MG63 (cell line): Measurements from ENCODE around the gene HLA-DOA. TPM values are rescaled to one million over a fixed set of nuclear protein-coding genes. Genes with fewer than 3 reads are reported as not detected.

Experiments used
- DNase-seq: peaks from one replicate; pipeline ENCODE4 v3.0.0-alpha.2; 2020
- H3K27me3 ChIP-seq: fragments of 250-450 bp; sonication (Bioruptor Pico); 2 replicates; pipeline ENCODE4 v1.5.1; 2020; ENCODE audit warnings: mild to moderate bottlenecking, moderate library complexity
- H3K36me3 ChIP-seq: fragments of 250-450 bp; sonication (Bioruptor Pico); 2 replicates; pipeline ENCODE4 v1.5.1; 2020; ENCODE audit warnings: mild to moderate bottlenecking, moderate library complexity
- H3K4me3 ChIP-seq: fragments of 250-450 bp; sonication (Bioruptor Pico); 2 replicates; pipeline ENCODE4 v1.5.1; 2020; ENCODE audit warnings: mild to moderate bottlenecking, moderate library complexity
- H3K9me3 ChIP-seq: fragments of 250-450 bp; sonication (Bioruptor Pico); 2 replicates; pipeline ENCODE4 v1.5.1; 2020; ENCODE audit warnings: mild to moderate bottlenecking, moderate library complexity
- total RNA-seq: library from RNA; depleted of rRNA; stranded (reverse); fragments of >200 nt; shearing (Covaris generic); gene quantifications from 2 replicates; pipeline ENCODE4 v1.2.3, GENCODE V29; 2014; ENCODE audit warnings: low replicate concordance

The HLA-DOA gene
- total RNA-seq, 1 experiment from 2014 or later = not detected

DNA sequence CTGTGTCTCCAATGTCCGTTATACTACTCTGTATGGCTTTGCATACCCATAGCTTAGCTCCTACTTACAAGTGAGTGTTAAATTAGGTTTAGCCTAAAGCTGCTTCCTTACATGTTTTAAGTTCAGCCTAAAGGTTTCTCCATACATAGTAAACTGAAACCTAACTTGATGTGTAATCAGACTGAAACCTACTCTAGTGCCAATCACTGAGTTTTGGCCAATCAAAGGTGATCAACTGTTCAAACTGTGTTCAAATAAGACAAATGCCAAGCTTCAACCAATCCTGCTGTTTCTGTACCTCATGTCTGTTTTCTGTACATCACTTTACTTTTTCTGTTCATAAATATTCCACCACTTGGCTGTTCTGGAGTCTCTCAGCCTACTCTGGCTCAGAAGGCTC is 20.0 kb downstream of the HLA-DOA start:
- Histone ChIP-seq H3K36me3 (peaks cover 2% of the 10 kb centered on the region; the same call in 1 of the 2 replicates), H3K4me3 (no peak overlapping the region), H3K27me3 (no peaks in the 10 kb centered on the region), H3K9me3 (peaks cover 2% of the 10 kb centered on the region; the same call in 1 of the 2 replicates)
- no peak for DNase-seq

GRCh38 chr6:32984622-32985389 is 24.6 kb downstream of the HLA-DOA start:
- Histone ChIP-seq H3K4me3 (no peak overlapping the region), H3K27me3 (no peaks in the 10 kb centered on the region), H3K9me3 (no peaks in the 10 kb centered on the region), H3K36me3 (peaks cover 47% of the 10 kb centered on the region)
- DNase-seq = peak; percentile 96

DNA sequence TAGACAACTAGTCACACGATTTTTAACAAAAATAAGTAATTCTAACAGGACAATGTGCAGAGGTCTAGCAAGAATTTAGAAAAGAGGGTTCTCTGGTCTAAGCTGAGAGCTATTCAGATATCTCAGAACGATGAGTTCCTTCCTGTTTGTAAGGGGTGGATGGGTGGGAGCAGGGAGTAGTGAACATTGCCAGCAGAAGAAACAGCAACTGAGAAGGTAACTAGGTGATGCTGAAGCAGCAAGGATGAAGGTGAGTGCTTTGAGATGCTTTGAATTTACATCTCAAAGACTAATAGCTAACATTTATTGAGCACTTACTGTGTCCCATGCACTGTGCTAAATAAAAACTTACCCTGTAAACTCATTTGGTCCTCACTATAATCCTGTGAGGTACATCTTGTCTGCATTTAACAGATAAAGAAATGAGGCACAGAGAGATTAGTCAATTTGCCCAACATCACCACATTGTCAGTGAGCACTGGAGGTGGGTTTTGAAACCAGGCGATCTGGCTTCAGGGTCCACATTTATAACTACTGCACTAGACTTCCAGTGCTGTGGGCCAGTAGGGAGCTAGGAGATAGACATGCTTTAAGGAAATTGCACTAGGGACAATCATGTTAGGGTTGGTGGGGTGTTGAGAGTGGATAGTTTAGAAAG is 25.3 kb downstream of the HLA-DOA start:
- Histone ChIP-seq H3K4me3 (no peak overlapping the region), H3K27me3 (no peaks in the 10 kb centered on the region), H3K9me3 (no peaks in the 10 kb centered on the region), H3K36me3 (peaks cover 54% of the 10 kb centered on the region)
- no peak for DNase-seq

DNA sequence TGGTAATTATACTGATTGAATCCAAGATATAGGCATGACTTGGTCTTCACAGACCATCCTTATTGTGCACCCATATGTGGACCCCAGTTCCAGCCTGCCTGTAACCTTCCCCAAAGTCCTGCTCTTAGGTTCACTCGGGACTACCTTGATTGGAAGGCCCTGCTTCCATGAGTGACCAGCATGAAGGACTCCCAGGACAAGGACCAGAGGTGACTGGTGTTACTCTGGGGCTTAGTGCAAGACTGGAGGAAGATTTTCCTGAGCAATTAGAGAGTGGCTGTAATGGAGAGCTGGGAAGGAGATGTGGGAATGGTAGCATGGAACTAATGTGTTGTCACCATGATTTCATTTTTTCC is 25.9 kb downstream of the HLA-DOA start:
- no peaks in the 10 kb centered on the region for H3K27me3 ChIP-seq
- peaks cover 60% of the 10 kb centered on the region for H3K36me3 ChIP-seq
- H3K4me3 ChIP-seq = no peak overlapping the region
- no peaks in the 10 kb centered on the region for H3K9me3 ChIP-seq
- DNase-seq = no peak

GRCh38 chr6:32982702-32983492 is 26.5 kb downstream of the HLA-DOA start:
- no peak for DNase-seq
- H3K9me3 ChIP-seq = no peaks in the 10 kb centered on the region
- peaks cover 66% of the 10 kb centered on the region for H3K36me3 ChIP-seq
- no peak overlapping the region for H3K4me3 ChIP-seq
- no peaks in the 10 kb centered on the region for H3K27me3 ChIP-seq

DNA sequence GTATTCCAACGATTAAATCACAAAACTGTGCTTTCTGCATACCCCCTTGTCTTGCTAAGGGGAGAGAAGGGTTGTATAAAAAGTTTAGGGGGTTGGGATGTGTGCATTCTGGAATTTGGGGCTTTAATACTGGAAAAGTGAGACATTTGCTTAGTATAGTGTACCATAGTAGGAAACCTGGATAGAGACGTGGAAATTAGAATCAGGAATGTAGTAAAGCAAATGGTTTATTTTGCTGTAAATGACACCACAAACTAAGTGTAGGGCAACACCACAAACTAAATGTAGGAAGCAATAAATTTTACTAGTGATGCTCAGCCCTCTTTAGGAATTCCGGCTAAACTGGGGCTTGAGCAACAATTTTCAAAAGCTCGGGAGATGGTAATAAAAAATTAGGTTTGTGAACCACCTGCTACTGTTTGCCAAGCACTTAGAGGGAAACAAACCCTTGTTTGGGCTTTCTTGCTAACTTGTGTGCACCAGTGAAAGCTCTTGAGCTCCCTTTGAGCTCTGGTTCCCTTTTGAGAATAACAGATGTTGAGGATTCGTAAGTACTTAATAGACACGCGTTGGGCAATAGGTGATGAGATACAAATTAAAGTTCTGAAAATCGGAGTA is 27.2 kb downstream of the HLA-DOA start:
- H3K9me3 ChIP-seq = no peaks in the 10 kb centered on the region
- H3K4me3 ChIP-seq = no peak overlapping the region
- H3K36me3 ChIP-seq = peaks cover 73% of the 10 kb centered on the region
- no peaks in the 10 kb centered on the region for H3K27me3 ChIP-seq
- DNase-seq = no peak

DNA sequence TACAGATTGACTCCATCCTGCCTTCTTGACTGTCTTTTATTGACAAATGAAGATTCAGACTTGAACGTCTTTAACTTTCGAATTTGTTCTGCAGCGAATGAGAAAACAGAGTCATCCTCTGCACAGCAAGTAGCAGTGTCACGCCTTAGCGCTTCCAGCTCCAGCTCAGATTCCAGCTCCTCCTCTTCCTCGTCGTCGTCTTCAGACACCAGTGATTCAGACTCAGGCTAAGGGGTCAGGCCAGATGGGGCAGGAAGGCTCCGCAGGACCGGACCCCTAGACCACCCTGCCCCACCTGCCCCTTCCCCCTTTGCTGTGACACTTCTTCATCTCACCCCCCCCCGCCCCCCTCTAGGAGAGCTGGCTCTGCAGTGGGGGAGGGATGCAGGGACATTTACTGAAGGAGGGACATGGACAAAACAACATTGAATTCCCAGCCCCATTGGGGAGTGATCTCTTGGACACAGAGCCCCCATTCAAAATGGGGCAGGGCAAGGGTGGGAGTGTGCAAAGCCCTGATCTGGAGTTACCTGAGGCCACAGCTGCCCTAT is 28.8 kb downstream of the HLA-DOA start:
- Histone ChIP-seq H3K27me3 (no peaks in the 10 kb centered on the region), H3K9me3 (no peaks in the 10 kb centered on the region), H3K4me3 (no peak overlapping the region), H3K36me3 (peaks cover 89% of the 10 kb centered on the region)
- DNase-seq = no peak

DNA sequence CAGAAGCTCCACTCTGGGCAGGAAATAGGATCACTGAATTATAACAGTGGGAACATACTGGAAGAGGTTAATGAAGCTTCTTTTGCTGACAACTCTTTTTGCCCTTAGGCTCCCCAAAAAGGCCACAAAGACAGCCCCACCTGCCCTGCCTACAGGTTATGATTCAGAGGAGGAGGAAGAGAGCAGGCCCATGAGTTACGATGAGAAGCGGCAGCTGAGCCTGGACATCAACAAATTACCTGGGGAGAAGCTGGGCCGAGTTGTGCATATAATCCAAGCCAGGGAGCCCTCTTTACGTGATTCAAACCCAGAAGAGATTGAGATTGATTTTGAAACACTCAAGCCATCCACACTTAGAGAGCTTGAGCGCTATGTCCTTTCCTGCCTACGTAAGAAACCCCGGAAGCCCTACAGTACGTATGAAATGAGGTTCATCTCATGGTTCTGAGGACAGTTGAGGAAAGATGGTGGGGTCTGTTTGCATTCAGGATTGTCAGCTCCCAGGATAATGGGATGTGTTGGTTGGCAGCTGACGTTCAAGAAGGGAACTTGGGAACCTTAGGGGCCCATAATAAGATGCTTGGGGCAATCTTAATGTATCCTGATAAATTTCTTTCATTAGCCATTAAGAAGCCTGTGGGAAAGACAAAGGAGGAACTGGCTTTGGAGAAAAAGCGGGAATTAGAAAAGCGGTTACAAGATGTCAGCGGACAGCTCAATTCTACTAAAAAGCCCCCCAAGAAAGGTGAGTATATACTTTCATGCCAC is 29.5 kb downstream of the HLA-DOA start:
- H3K36me3 ChIP-seq = peaks cover 96% of the 10 kb centered on the region
- no peak for DNase-seq
- H3K4me3 ChIP-seq = no peak overlapping the region
- H3K27me3 ChIP-seq = no peaks in the 10 kb centered on the region
- no peaks in the 10 kb centered on the region for H3K9me3 ChIP-seq

DNA sequence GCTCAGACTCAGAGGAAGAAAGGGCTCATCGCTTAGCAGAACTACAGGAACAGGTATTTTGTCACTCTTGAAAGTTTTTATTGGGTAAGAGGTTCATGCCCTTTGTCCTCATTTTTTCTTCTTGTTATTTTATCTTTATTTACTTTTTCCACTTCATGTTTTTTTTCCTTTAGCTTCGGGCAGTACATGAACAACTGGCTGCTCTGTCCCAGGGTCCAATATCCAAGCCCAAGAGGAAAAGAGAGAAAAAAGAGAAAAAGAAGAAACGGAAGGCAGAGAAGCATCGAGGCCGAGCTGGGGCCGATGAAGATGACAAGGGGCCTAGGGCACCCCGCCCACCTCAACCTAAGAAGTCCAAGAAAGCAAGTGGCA is 31.5 kb downstream of the HLA-DOA start:
- no peak for DNase-seq
- peaks cover 100% of the 10 kb centered on the region for H3K36me3 ChIP-seq
- no peaks in the 10 kb centered on the region for H3K9me3 ChIP-seq
- H3K27me3 ChIP-seq = no peaks in the 10 kb centered on the region
- H3K4me3 ChIP-seq = no peak overlapping the region

GRCh38 chr6:32977272-32977952 is 32.0 kb downstream of the HLA-DOA start:
- no peaks in the 10 kb centered on the region for H3K9me3 ChIP-seq
- no peak overlapping the region for H3K4me3 ChIP-seq
- H3K27me3 ChIP-seq = no peaks in the 10 kb centered on the region
- no peak for DNase-seq
- H3K36me3 ChIP-seq = peaks cover 100% of the 10 kb centered on the region

GRCh38 chr6:32976334-32977069 is 32.9 kb downstream of the HLA-DOA start:
- Histone ChIP-seq H3K4me3 (no peak overlapping the region), H3K27me3 (no peaks in the 10 kb centered on the region), H3K36me3 (peaks cover 95% of the 10 kb centered on the region), H3K9me3 (no peaks in the 10 kb centered on the region)
- no peak for DNase-seq

- H3K27me3 ChIP-seq = no peaks in the 10 kb centered on the region
- no peak for DNase-seq
- peaks cover 93% of the 10 kb centered on the region for H3K36me3 ChIP-seq
- peak overlapping the region; percentile 80 for H3K4me3 ChIP-seq
- H3K9me3 ChIP-seq = no peaks in the 10 kb centered on the region
These were observed 33.5 kb downstream of the HLA-DOA start for GRCh38 chr6:32975886-32976285.

DNA sequence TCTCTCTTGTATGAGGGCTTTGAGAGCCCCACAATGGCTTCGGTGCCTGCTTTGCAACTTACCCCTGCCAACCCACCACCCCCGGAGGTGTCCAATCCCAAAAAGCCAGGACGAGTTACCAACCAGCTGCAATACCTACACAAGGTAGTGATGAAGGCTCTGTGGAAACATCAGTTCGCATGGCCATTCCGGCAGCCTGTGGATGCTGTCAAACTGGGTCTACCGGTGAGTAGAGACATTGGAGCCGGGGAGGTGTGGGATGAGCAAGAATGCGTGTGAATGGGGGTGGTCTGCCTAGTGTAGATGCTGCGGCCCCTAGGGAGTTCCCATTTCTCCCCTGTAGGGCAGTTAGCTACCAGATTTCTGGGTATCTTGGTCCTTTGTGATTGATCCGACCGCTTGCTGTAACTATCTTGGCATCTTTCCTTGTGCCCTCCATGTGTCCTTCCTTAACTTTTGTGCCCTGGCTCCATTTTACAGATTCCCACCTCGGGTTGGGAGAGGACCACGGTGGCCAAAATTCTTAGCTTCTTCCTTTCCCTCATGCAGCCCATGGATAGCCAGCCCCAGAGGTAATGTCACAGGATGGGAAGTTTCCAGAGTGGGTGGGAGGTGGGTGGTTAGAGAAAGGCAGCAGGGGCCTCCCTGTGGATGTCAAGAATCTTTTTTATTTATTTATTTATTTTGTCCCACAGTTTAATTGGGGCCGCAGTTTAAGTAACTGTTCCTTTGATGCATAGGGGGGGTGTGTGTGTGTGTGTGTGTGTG is 34.7 kb downstream of the HLA-DOA start:
- peak overlapping the region; percentile 80 for H3K4me3 ChIP-seq
- H3K36me3 ChIP-seq = peaks cover 91% of the 10 kb centered on the region
- H3K9me3 ChIP-seq = no peaks in the 10 kb centered on the region
- no peak for DNase-seq
- H3K27me3 ChIP-seq = no peaks in the 10 kb centered on the region

GRCh38 chr6:32974016-32974333 is 35.4 kb downstream of the HLA-DOA start:
- DNase-seq = peak; percentile 52
- Histone ChIP-seq H3K27me3 (no peaks in the 10 kb centered on the region), H3K36me3 (peaks cover 90% of the 10 kb centered on the region), H3K9me3 (no peaks in the 10 kb centered on the region), H3K4me3 (peak overlapping the region; percentile 80)
